K562 (cell line): ENCODE measurements around the gene TELO2. TPM values are rescaled to one million over a fixed set of nuclear protein-coding genes. Genes with fewer than 3 reads are reported as not detected.
A peak's percentile ranks its signal among the peaks of the same experiment; 100 is the strongest.

ENCODE experiments used
- ATAC-seq: fragments of 200-7000 bp; cut with Tn5 transposase; 3 replicates; pipeline ENCODE4 v1.9.1; 2020; ENCODE audit warnings: moderate library complexity
- BruUV-seq: library from RNA; stranded (reverse); fragments of 400-500 nt; replicated peaks from 2 replicates; lab custom pipeline; 2021; lab: Mats Ljungman, UMichigan
- CTCF ChIA-PET: fragments of 300-600 bp; formaldehyde crosslinking; extraction: SDS; loops from one replicate; lab custom pipeline; 2021; ENCODE audit warnings: low intra/inter-chr PET ratio; lab: Yijun Ruan, JAX
- POLR2A ChIA-PET: fragments of 300-600, 350-650 bp; sonication (Branson Sonifier 250); formaldehyde crosslinking; extraction: SDS; loops from one replicate; lab custom pipeline; 2021; ENCODE audit warnings: antibody characterized with exemption, inconsistent platforms; lab: Yijun Ruan, JAX
- DNase-seq, 4 experiments: peaks; one replicate each; pipeline versions ENCODE4 v3.0.0 to v3.0.0-alpha.2; 2011 to 2018; ENCODE audit warnings: low spot score in 3 of 4, mixed read lengths in 3 of 4; ENCODE audit errors: extremely low read depth in 1 of 4
- FAIRE-seq: peaks from 2 replicates; lab custom pipeline; 2011; peaks lifted over from hg19 to GRCh38; lab: Jason Lieb, UNC
- H2AFZ ChIP-seq: 2 replicates; pipeline ENCODE4 v1.6.0; 2011; ENCODE audit warnings: low read depth, low read length, control low read depth, inconsistent platforms
- H3K27ac ChIP-seq: fragments of 200-600 bp; 3 replicates; pipeline ENCODE4 v1.8.0; 2011; ENCODE audit warnings: low read depth, mild to moderate bottlenecking, control low read depth, inconsistent platforms, low read length, moderate library complexity, mixed read lengths; ENCODE audit errors: extremely low read depth
- H3K27me3 ChIP-seq, 2 experiments: fragments of 300-600 bp in 1 of 2; 2 replicates in 1 of 2; 3 replicates in 1 of 2; pipeline versions ENCODE4 v1.6.0 to v1.8.0; 2011; ENCODE audit warnings: inconsistent platforms in 2 of 2, low read length in 2 of 2, mild to moderate bottlenecking in 1 of 2, mixed read lengths in 1 of 2, moderate library complexity in 1 of 2; ENCODE audit not compliant: control insufficient read depth in 2 of 2, insufficient read depth in 2 of 2
- H3K36me3 ChIP-seq: fragments of 300-600 bp; 3 replicates; pipeline ENCODE4 v1.8.0; 2011; ENCODE audit warnings: mild to moderate bottlenecking, low read length, inconsistent platforms; ENCODE audit not compliant: control insufficient read depth, insufficient read depth
- H3K4me1 ChIP-seq, 2 experiments: fragments of 200-600 bp in 1 of 2; replicated peaks in 1 of 2; 2 replicates in 1 of 2; 3 replicates in 1 of 2; pipeline versions ENCODE4 v1.5.1 to v1.8.0; 2011; ENCODE audit warnings: inconsistent platforms in 2 of 2, low read length in 2 of 2, mild to moderate bottlenecking in 1 of 2, mixed read lengths in 1 of 2, moderate library complexity in 1 of 2; ENCODE audit not compliant: control insufficient read depth in 2 of 2, insufficient read depth in 2 of 2
- H3K4me2 ChIP-seq: 2 replicates; pipeline ENCODE4 v1.6.1; 2011; ENCODE audit warnings: low read length, control low read depth, inconsistent platforms, mixed read lengths; ENCODE audit not compliant: insufficient read depth
- H3K4me3 ChIP-seq: fragments of 200-600 bp; sonication (generic), shearing (Covaris generic); 2 replicates; pipeline ENCODE4 v1.5.1; 2016; ENCODE audit warnings: control low read depth, inconsistent platforms
- H3K79me2 ChIP-seq: fragments of 200-600 bp; 3 replicates; pipeline ENCODE4 v1.8.0; 2011; ENCODE audit warnings: low read length, inconsistent platforms; ENCODE audit not compliant: control insufficient read depth, insufficient read depth
- H3K9ac ChIP-seq, 2 experiments: 2 replicates each; pipeline versions ENCODE4 v1.6.0 to v1.6.1; 2011; ENCODE audit warnings: low read depth in 2 of 2, low read length in 2 of 2, control low read depth in 1 of 2, inconsistent platforms in 1 of 2, mild to moderate bottlenecking in 1 of 2, mixed read lengths in 1 of 2; ENCODE audit not compliant: insufficient read depth in 1 of 2
- H3K9me1 ChIP-seq: one replicate; pipeline ENCODE4 v1.6.0; 2011; ENCODE audit warnings: inconsistent platforms, mild to moderate bottlenecking, low read length, moderate library complexity; ENCODE audit not compliant: control insufficient read depth, insufficient read depth
- H3K9me3 ChIP-seq: replicated peaks from 2 replicates; pipeline ENCODE4 v1.5.1; 2011; ENCODE audit warnings: low read depth, low read length, inconsistent platforms; ENCODE audit not compliant: control insufficient read depth, insufficient read depth
- H4K20me1 ChIP-seq: replicated peaks from 2 replicates; pipeline ENCODE4 v1.6.1; 2011; ENCODE audit warnings: low read length, inconsistent platforms, mixed read lengths; ENCODE audit not compliant: control insufficient read depth, insufficient read depth
- DPF2 ChIP-seq: fragments of 450-650 bp; IDR thresholded peaks from 2 replicates; pipeline ENCODE4 v1.6.1; 2016
- FOXJ3 ChIP-seq: sonication (generic); formaldehyde crosslinking; IDR thresholded peaks from 2 replicates; pipeline ENCODE4 v1.4.0; 2020; ENCODE audit warnings: mild to moderate bottlenecking, missing genetic modification reagents
- GATAD2A ChIP-seq: fragments of 450-650 bp; IDR thresholded peaks from 2 replicates; pipeline ENCODE4 v1.6.1; 2017
- KLF16 ChIP-seq: IDR thresholded peaks from 2 replicates; pipeline ENCODE4 v1.6.1; 2016; ENCODE audit warnings: antibody characterized with exemption
- NCOA2 ChIP-seq, 2 experiments: fragments of 450-650 bp; IDR thresholded peaks; 2 replicates each; pipeline ENCODE4 v1.6.1; 2018; ENCODE audit warnings: mild to moderate bottlenecking in 2 of 2, moderate library complexity in 1 of 2; ENCODE audit not compliant: partially characterized antibody in 2 of 2
- NR1H2 ChIP-seq: sonication (generic); formaldehyde crosslinking; IDR thresholded peaks from 2 replicates; pipeline ENCODE4 v1.4.0; 2020; ENCODE audit warnings: mild to moderate bottlenecking, missing genetic modification reagents
- PHF20 ChIP-seq: fragments of 450-650 bp; IDR thresholded peaks from 2 replicates; pipeline ENCODE4 v1.6.1; 2018; ENCODE audit not compliant: partially characterized antibody
- PML ChIP-seq: IDR thresholded peaks from 2 replicates; pipeline ENCODE4 v1.6.1; 2012; ENCODE audit warnings: low read length, inconsistent platforms
- RB1 ChIP-seq: fragments of 450-650 bp; IDR thresholded peaks from 2 replicates; pipeline ENCODE4 v1.6.1; 2017; ENCODE audit warnings: low read depth, mild to moderate bottlenecking
- SOX6 ChIP-seq: fragments of 450-650 bp; IDR thresholded peaks from 2 replicates; pipeline ENCODE4 v1.6.1; 2014; ENCODE audit warnings: mild to moderate bottlenecking
- SRSF9 ChIP-seq: fragments of 200-400 bp; formaldehyde crosslinking; IDR thresholded peaks from 2 replicates; pipeline ENCODE4 v1.6.1; 2017; ENCODE audit warnings: low read depth, low read length, borderline replicate concordance
- ZNF133 ChIP-seq: fragments of 250-450 bp; sonication (Bioruptor Pico); IDR thresholded peaks from 2 replicates; pipeline ENCODE4 v1.4.0; 2020; ENCODE audit warnings: mild to moderate bottlenecking
- ZNF780A ChIP-seq: fragments of 250-450 bp; sonication (Bioruptor Pico); IDR thresholded peaks from 2 replicates; pipeline ENCODE4 v1.5.0; 2021; ENCODE audit warnings: mild to moderate bottlenecking
- WGBS: fragments of 100-300 bp; shearing (Covaris generic); methylation state at CpG from one replicate; pipeline ENCODE4 v1.1.6; 2016; ENCODE audit warnings: low coverage, mixed read lengths; ENCODE audit not compliant: insufficient coverage; ENCODE audit errors: missing lambda C conversion rate; 5-methylcytosine and 5-hydroxymethylcytosine counted together
- in situ Hi-C: fragments of 300-500 bp; cut with MboI; formaldehyde crosslinking; loops from 4 replicates; pipeline ENCODE4 v1.15.0; 2018; ENCODE audit warnings: inconsistent platforms, mixed read lengths
- intact Hi-C: fragments of 100-400 bp; cut with micrococcal nuclease; formaldehyde crosslinking; loops from 2 replicates; pipeline ENCODE4 v1.14.2; 2022
- polyA plus RNA-seq, 8 experiments: library from polyadenylated mRNA; depleted of rRNA in 4 of 8; stranded (reverse) in 5 of 8; unstranded in 3 of 8; fragments of >200 nt; fragmentation: Nextera tagmentation in 2 of 8; fragmentation: Illumina TruSeq in 1 of 8; extraction: Ambion mirVana in 2 of 8; extraction: Trizol in 1 of 8; gene quantifications; 2 replicates each; pipeline versions ENCODE4 v1.2.1 to v1.2.3, GENCODE V29; 2011 to 2014; ENCODE audit warnings: inconsistent platforms in 1 of 8, missing spikeins in 1 of 8
- total RNA-seq, 7 experiments: library from RNA; depleted of rRNA in 6 of 7; stranded (reverse); fragments of >200 nt in 6 of 7; fragmentation: Illumina TruSeq in 2 of 7; extraction: Trizol in 2 of 7; gene quantifications; 2 replicates each; pipeline versions ENCODE4 v1.2.1 to v1.2.3, GENCODE V29; 2011 to 2021; ENCODE audit warnings: low replicate concordance in 1 of 7

The TELO2 gene
- total and polyA plus RNA-seq, 9 of the 15 experiments (the other 6 are each of a cell fraction or from before 2014, with no cell fraction given), result 0.51 to 91.8 (median 14.5) TPM

GRCh38 chr16:1457489-1458245 lies 35.5 kb upstream of the TELO2 start:
- ATAC-seq (no peak), FAIRE-seq (no peak), DNase-seq (no peak)
- H3K79me2 ChIP-seq, result no peaks in the 10 kb centered on the region
- H3K4me1 ChIP-seq, result peaks cover 0 to 10% of the 10 kb centered on the region in 2 experiments; a peak in 2 of 5 replicates
- WGBS, result 94% methylated on average over 17 of the region's 42 CpGs
- intact Hi-C loops, result no loop called here
- H4K20me1 ChIP-seq, result 0 out of 2 replicates have a peak, but pooled peaks cover 5% of the 10 kb centered on the region
- POLR2A ChIA-PET, result no interaction called here
- no peak overlapping the region; a peak in 1 of 4 replicates for H3K9ac ChIP-seq
- no peak overlapping the region for H3K4me3 ChIP-seq
- H3K9me1 ChIP-seq, result peaks cover 4% of the 10 kb centered on the region
- no peaks in the 10 kb centered on the region for H3K9me3 ChIP-seq
- in situ Hi-C loops, result no loop called here
- H3K36me3 ChIP-seq, result peaks cover 71% of the 10 kb centered on the region; the same call in 2 of the 3 replicates
- no peak overlapping the region for H3K27ac ChIP-seq
- H3K27me3 ChIP-seq, result no peaks in the 10 kb centered on the region
- H2AFZ ChIP-seq, result no peak overlapping the region
- CTCF ChIA-PET, result no interaction called here
- TF ChIP-seq KLF16, result no peak
- TF ChIP-seq PHF20, result no peak
- TF ChIP-seq GATAD2A, result no peak
- TF ChIP-seq, all 486 proteins: peak for 0
- BruUV-seq, result no TSS peak
- H3K4me2 ChIP-seq, result no peak overlapping the region

GRCh38 chr16:1458336-1458976 lies 34.7 kb upstream of the TELO2 start:
- H3K9me1 ChIP-seq, result peaks cover 4% of the 10 kb centered on the region
- H3K4me1 ChIP-seq, result peaks cover 0 to 10% of the 10 kb centered on the region in 2 experiments; a peak in 2 of 5 replicates
- POLR2A ChIA-PET, result no interaction called here
- no peak overlapping the region for H2AFZ ChIP-seq
- peak overlapping the region in 1 of 2 experiments; percentile 35; a peak in 1 of 4 replicates for H3K9ac ChIP-seq
- DNase-seq (no peak), FAIRE-seq (no peak), ATAC-seq (no peak)
- 0 out of 2 replicates have a peak, but pooled peaks cover 5% of the 10 kb centered on the region for H4K20me1 ChIP-seq
- no peak overlapping the region for H3K4me3 ChIP-seq
- CTCF ChIA-PET, result no interaction called here
- H3K79me2 ChIP-seq, result no peaks in the 10 kb centered on the region
- in situ Hi-C loops (no loop called here), intact Hi-C loops (no loop called here)
- no peak overlapping the region for H3K4me2 ChIP-seq
- 94% methylated on average over 25 of the region's 26 CpGs for WGBS
- H3K36me3 ChIP-seq, result peaks cover 72% of the 10 kb centered on the region; the same call in 2 of the 3 replicates
- H3K9me3 ChIP-seq, result no peaks in the 10 kb centered on the region
- TF ChIP-seq SOX6 (no peak), DPF2 (no peak), ZNF780A (CRISPR knock-in tag) (no peak), RB1 (no peak), PML (no peak), FOXJ3 (CRISPR knock-in tag) (no peak), NCOA2 (IDR thresholded peaks at IDR 0.05; ENCODE audit: partially characterized antibody in 2 of 2) (no peak), ZNF133 (CRISPR knock-in tag) (no peak), SRSF9 (no peak), NR1H2 (CRISPR knock-in tag) (no peak)
- H3K27me3 ChIP-seq, result no peaks in the 10 kb centered on the region
- no peak overlapping the region for H3K27ac ChIP-seq
- BruUV-seq, result no TSS peak
